H1 (cell line): ENCODE results near the gene KATNBL1. TPM values are rescaled to one million over a fixed set of nuclear protein-coding genes. Genes with fewer than 3 reads are reported as not detected.

Experiments
- GTF2F1 ChIP-seq: IDR thresholded peaks from 2 replicates; pipeline ENCODE4 v1.6.1; 2012; ENCODE audit warnings: low read depth, low read length, improper control_type of control experiment, borderline replicate concordance
- POLR2AphosphoS5 ChIP-seq: IDR thresholded peaks from 2 replicates; pipeline ENCODE4 v1.6.1; 2011; ENCODE audit warnings: low read depth, low read length
- SP1 ChIP-seq: IDR thresholded peaks from 2 replicates; pipeline ENCODE4 v1.6.1; 2011; ENCODE audit warnings: low read depth, low read length
- polyA plus RNA-seq, 7 experiments: library from polyadenylated mRNA; depleted of rRNA in 3 of 7; stranded (reverse) in 5 of 7; unstranded in 2 of 7; fragments of >200 nt in 5 of 7; fragments of 200-250 nt in 2 of 7; gene quantifications; 1 replicate in 5 of 7; 2 replicates in 1 of 7; 4 replicates in 1 of 7; pipeline versions ENCODE4 v1.2.1 to v1.2.3, GENCODE V29; 2011 to 2013; ENCODE audit warnings: missing spikeins in 2 of 7, mixed read lengths in 2 of 7
- total RNA-seq: library from RNA; stranded (reverse); fragmentation: NEBNext Ultra II Directional; extraction: Animal tissue kit (Norgen Biotek cat#: 25700); gene quantifications from 2 replicates; pipeline ENCODE4 v1.2.1, GENCODE V29; 2021

KATNBL1 gene
- total and polyA plus RNA-seq, 2 of the 8 experiments (the other 6 are each of a cell fraction or from before 2014, with no cell fraction given): 14.2 to 51.4 TPM

DNA sequence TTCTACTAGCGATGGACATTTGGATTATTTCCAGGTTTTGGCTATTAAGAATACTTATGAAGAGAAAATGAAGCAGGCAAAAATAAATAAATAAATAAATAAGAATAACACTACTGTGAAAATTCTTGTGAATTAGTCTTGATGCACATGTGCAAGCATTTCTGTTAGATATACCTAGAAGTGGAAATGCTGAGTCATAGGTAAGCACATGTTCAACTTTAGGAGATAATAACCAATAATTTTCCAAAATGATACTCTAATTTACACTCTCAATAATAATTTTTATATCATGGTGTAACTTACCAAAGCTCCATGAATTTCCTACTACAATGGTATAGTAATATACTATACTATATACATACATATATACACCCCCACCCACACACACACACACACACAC lies 38.3 kb upstream of the KATNBL1 start (continued):
- TF ChIP-seq GTF2F1 (no peak), SP1 (no peak), POLR2AphosphoS5 (no peak)
